22Rv1 (cell line): ENCODE measurements around the gene HPD.
"Not testable (repeated sequence)": the region's sequence is repeated elsewhere in the genome, so short reads cannot be mapped to it uniquely, and the experiment has no call there.

Experiments used
- H3K27ac ChIP-seq: fragments of 450-650 bp; 2 replicates; pipeline ENCODE4 v1.5.1; 2017
- CTCF ChIP-seq: fragments of 450-650 bp; IDR thresholded peaks from 2 replicates; pipeline ENCODE4 v1.5.1; 2017; ENCODE audit warnings: mild to moderate bottlenecking
- ZFX ChIP-seq: fragments of 450-650 bp; IDR thresholded peaks from 2 replicates; pipeline ENCODE4 v1.6.1; 2017; ENCODE audit warnings: antibody characterized with exemption, borderline replicate concordance

Gene HPD

GRCh38 chr12:121874071-121874470 lies 15.4 kb upstream of the HPD start:
- H3K27ac ChIP-seq, result no peak overlapping the region
- TF ChIP-seq CTCF (no peak), ZFX (no peak)

- TF ChIP-seq ZFX (no peak), CTCF (no peak)
- H3K27ac ChIP-seq, result no peak overlapping the region
These were observed 14.5 kb upstream of the HPD start for GRCh38 chr12:121873216-121873569.

- TF ChIP-seq CTCF (no peak), ZFX (no peak)
These were observed 14.0 kb upstream of the HPD start for GRCh38 chr12:121872546-121873215.

GRCh38 chr12:121871467-121871866 lies 12.8 kb upstream of the HPD start:
- no peak overlapping the region for H3K27ac ChIP-seq
- no peak for TF ChIP-seq ZFX
- TF ChIP-seq CTCF, result no peak

More at GRCh38 chr12:121872546-121873215, 14.0 kb upstream of the HPD start:
- no peak overlapping the region for H3K27ac ChIP-seq

- H3K27ac ChIP-seq, result not testable (repeated sequence)
These were observed 10.6 kb upstream of the HPD start for GRCh38 chr12:121869229-121869628.

- H3K27ac ChIP-seq, result no peak overlapping the region
- TF ChIP-seq CTCF, result no peak
- no peak for TF ChIP-seq ZFX
These were observed 7.7 kb upstream of the HPD start for GRCh38 chr12:121866331-121866730.

- TF ChIP-seq ZFX, result no peak
- H3K27ac ChIP-seq, result no peak overlapping the region
These were observed 3.1 kb upstream of the HPD start for GRCh38 chr12:121861636-121862254.

GRCh38 chr12:121860699-121861098 lies 2.0 kb upstream of the HPD start:
- not testable (repeated sequence) for H3K27ac ChIP-seq

GRCh38 chr12:121860257-121860656 lies 1.6 kb upstream of the HPD start:
- no peak for TF ChIP-seq ZFX
- no peak for TF ChIP-seq CTCF
- peak overlapping the region; percentile 15 for H3K27ac ChIP-seq
